GM12892 (cell line): Measurements from ENCODE around the gene SNAPC2.
A peak's percentile ranks its signal among the peaks of the same experiment; 100 is the strongest.

Experiments used
- POLR2A ChIP-seq: IDR thresholded peaks from 2 replicates; pipeline ENCODE4 v1.6.1; 2011; ENCODE audit warnings: low read depth, low read length, control low read depth
- POLR2AphosphoS5 ChIP-seq: IDR thresholded peaks from 2 replicates; pipeline ENCODE4 v1.6.1; 2011; ENCODE audit warnings: low read depth, low read length, control low read depth
- TAF1 ChIP-seq: IDR thresholded peaks from 2 replicates; pipeline ENCODE4 v1.6.1; 2011; ENCODE audit warnings: low read depth, mild to moderate bottlenecking, control low read depth, low read length, borderline replicate concordance

DNA sequence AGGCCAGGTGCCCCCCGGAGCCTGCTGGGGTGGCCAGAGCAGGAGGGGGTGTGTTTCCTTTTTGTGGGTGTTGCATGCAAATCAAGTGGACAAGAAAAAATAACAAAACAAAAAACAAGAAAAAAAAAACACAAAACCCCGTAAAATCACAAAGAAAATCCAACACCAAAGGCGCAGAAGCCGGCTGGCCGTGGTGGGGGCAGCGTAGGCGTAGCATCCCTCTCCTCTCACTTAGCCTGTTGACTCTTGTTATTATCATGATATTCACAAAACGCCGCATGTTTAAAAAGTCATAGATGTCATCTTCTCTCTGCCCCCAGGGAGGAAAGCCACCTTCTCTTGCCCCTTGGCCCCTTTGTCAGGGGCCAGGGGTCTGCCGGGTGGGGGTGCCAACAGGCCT lies 6.5 kb upstream of the SNAPC2 start:
- TF ChIP-seq POLR2A (no peak), TAF1 (no peak), POLR2AphosphoS5 (peak; percentile 13; the same call in 1 of the 2 replicates)
